HL-60 (cell line): Measurements from ENCODE around the gene IHH.

Source experiments
- GABPA ChIP-seq: IDR thresholded peaks from 2 replicates; pipeline ENCODE4 v1.6.1; 2012; ENCODE audit warnings: low read depth
- TF ChIP-seq, protein P1 (sequence below): IDR thresholded peaks from one replicate; pipeline ENCODE4 v1.5.1; 2011; ENCODE audit warnings: low read length, control low read depth, inconsistent platforms; ENCODE audit not compliant: insufficient read depth

DNA sequence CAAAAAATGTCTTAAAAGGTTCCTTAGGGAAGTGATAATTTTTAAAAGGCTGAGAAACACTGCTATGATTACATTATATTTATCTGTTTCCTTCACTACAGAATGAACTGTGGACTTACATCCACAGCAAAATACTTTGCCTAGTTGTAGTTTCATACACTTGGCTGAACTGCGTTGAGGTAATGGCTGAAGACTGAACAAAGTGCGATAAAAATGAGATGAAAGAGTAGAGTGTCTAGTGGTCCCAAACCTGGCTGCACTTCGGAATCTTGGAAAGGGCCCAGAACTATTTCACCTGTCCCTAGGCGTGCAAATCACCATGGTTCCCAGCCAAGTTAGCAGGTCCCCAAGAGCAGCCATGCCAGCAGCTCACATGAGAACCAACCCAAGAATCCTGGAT lies 18.2 kb upstream of the IHH start:
- TF ChIP-seq, protein P1, sequence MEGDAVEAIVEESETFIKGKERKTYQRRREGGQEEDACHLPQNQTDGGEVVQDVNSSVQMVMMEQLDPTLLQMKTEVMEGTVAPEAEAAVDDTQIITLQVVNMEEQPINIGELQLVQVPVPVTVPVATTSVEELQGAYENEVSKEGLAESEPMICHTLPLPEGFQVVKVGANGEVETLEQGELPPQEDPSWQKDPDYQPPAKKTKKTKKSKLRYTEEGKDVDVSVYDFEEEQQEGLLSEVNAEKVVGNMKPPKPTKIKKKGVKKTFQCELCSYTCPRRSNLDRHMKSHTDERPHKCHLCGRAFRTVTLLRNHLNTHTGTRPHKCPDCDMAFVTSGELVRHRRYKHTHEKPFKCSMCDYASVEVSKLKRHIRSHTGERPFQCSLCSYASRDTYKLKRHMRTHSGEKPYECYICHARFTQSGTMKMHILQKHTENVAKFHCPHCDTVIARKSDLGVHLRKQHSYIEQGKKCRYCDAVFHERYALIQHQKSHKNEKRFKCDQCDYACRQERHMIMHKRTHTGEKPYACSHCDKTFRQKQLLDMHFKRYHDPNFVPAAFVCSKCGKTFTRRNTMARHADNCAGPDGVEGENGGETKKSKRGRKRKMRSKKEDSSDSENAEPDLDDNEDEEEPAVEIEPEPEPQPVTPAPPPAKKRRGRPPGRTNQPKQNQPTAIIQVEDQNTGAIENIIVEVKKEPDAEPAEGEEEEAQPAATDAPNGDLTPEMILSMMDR: no peak
- no peak for TF ChIP-seq GABPA
